HG03575 (cell line): ENCODE measurements around the gene HTR1B.
A peak's percentile ranks its signal among the peaks of the same experiment; 100 is the strongest.

Experiments used
- ATAC-seq: cut with Tn5 transposase; IDR thresholded peaks from one replicate; pipeline ENCODE4 v1.9.1; 2021; ENCODE audit not compliant: unreplicated experiment, insufficient number of reproducible peaks, low FRiP score; ENCODE audit errors: extremely low read depth

The HTR1B gene

GRCh38 chr6:77458421-77458820 lies 4.9 kb downstream of the HTR1B start:
- no peak for ATAC-seq

- peak; percentile 50 for ATAC-seq
These were observed 5.5 kb downstream of the HTR1B start for GRCh38 chr6:77457720-77458349.

GRCh38 chr6:77456531-77457248 lies 6.6 kb downstream of the HTR1B start:
- no peak for ATAC-seq

- ATAC-seq = no peak
These were observed 8.0 kb downstream of the HTR1B start for GRCh38 chr6:77455271-77455670.

GRCh38 chr6:77454386-77454785 lies 8.9 kb downstream of the HTR1B start:
- no peak for ATAC-seq

- no peak for ATAC-seq
These were observed 11.8 kb downstream of the HTR1B start for GRCh38 chr6:77451466-77451865.

GRCh38 chr6:77450924-77451323 lies 12.4 kb downstream of the HTR1B start:
- ATAC-seq = no peak

GRCh38 chr6:77448546-77448945 lies 14.7 kb downstream of the HTR1B start:
- ATAC-seq = no peak

GRCh38 chr6:77447254-77447653 lies 16.0 kb downstream of the HTR1B start:
- ATAC-seq = no peak

- ATAC-seq = no peak
These were observed 17.0 kb downstream of the HTR1B start for GRCh38 chr6:77446249-77446648.

GRCh38 chr6:77445214-77445613 lies 18.1 kb downstream of the HTR1B start:
- no peak for ATAC-seq

GRCh38 chr6:77440206-77440976 lies 22.9 kb downstream of the HTR1B start:
- ATAC-seq = no peak

- ATAC-seq = no peak
These were observed 29.4 kb downstream of the HTR1B start for GRCh38 chr6:77433888-77434287.

GRCh38 chr6:77430504-77430903 lies 32.8 kb downstream of the HTR1B start:
- no peak for ATAC-seq

GRCh38 chr6:77425671-77426070 lies 37.6 kb downstream of the HTR1B start:
- ATAC-seq = no peak

GRCh38 chr6:77425216-77425615 lies 38.1 kb downstream of the HTR1B start:
- no peak for ATAC-seq

- no peak for ATAC-seq
These were observed 38.5 kb downstream of the HTR1B start for GRCh38 chr6:77424761-77425160.

- no peak for ATAC-seq
These were observed 46.5 kb downstream of the HTR1B start for GRCh38 chr6:77416839-77417238.

GRCh38 chr6:77415706-77416105 lies 47.6 kb downstream of the HTR1B start:
- no peak for ATAC-seq
